Keratinocyte (primary cell): ENCODE measurements around the gene EPB41L2.

Experiments
- EZH2 ChIP-seq: IDR thresholded peaks from one replicate; pipeline ENCODE4 v1.6.1; 2012; ENCODE audit warnings: inconsistent platforms, mild to moderate bottlenecking, low read length, moderate library complexity
- TF ChIP-seq, protein P1 (sequence below), 3 experiments: IDR thresholded peaks in 1 of 3; conservative IDR thresholded peaks in 1 of 3; optimal IDR thresholded peaks in 1 of 3; 2 replicates in 2 of 3; 3 replicates in 1 of 3; pipeline versions ENCODE3 to v1.5.1; 2011; ENCODE audit warnings: low read length in 3 of 3, mild to moderate bottlenecking in 3 of 3, moderate library complexity in 2 of 3, control low read depth in 1 of 3, inconsistent platforms in 1 of 3; ENCODE audit not compliant: insufficient read depth in 2 of 3; ENCODE audit errors: extremely low read depth in 1 of 3

- TF ChIP-seq, protein P1, sequence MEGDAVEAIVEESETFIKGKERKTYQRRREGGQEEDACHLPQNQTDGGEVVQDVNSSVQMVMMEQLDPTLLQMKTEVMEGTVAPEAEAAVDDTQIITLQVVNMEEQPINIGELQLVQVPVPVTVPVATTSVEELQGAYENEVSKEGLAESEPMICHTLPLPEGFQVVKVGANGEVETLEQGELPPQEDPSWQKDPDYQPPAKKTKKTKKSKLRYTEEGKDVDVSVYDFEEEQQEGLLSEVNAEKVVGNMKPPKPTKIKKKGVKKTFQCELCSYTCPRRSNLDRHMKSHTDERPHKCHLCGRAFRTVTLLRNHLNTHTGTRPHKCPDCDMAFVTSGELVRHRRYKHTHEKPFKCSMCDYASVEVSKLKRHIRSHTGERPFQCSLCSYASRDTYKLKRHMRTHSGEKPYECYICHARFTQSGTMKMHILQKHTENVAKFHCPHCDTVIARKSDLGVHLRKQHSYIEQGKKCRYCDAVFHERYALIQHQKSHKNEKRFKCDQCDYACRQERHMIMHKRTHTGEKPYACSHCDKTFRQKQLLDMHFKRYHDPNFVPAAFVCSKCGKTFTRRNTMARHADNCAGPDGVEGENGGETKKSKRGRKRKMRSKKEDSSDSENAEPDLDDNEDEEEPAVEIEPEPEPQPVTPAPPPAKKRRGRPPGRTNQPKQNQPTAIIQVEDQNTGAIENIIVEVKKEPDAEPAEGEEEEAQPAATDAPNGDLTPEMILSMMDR (optimal IDR thresholded peaks at IDR 0.05 in 1 of 3, IDR thresholded peaks at IDR 0.05 in 1 of 3, conservative IDR thresholded peaks at IDR 0.05 in 1 of 3; ENCODE audit: extremely low read depth in 1 of 3, insufficient read depth in 2 of 3, low read length in 3 of 3), result no peak
- no peak for TF ChIP-seq EZH2
Observed at GRCh38 chr6:130985115-130985514, 77.9 kb downstream of the EPB41L2 start.
